GM18517 (cell line): ENCODE results near the gene FRMD5.
A peak's percentile ranks its signal among the peaks of the same experiment; 100 is the strongest.
"Not testable (repeated sequence)": the region's sequence is repeated elsewhere in the genome, so short reads cannot be mapped to it uniquely, and the experiment has no call there.

ENCODE experiments used
- ATAC-seq: cut with Tn5 transposase; IDR thresholded peaks from one replicate; pipeline ENCODE4 v1.9.1; 2021; ENCODE audit warnings: mild to moderate bottlenecking, moderate library complexity; ENCODE audit not compliant: unreplicated experiment

Gene FRMD5

GRCh38 chr15:43867096-43867495, 328.0 kb downstream of the FRMD5 start:
- ATAC-seq: no peak

GRCh38 chr15:43866636-43867035, 328.4 kb downstream of the FRMD5 start:
- not testable (repeated sequence) for ATAC-seq

DNA sequence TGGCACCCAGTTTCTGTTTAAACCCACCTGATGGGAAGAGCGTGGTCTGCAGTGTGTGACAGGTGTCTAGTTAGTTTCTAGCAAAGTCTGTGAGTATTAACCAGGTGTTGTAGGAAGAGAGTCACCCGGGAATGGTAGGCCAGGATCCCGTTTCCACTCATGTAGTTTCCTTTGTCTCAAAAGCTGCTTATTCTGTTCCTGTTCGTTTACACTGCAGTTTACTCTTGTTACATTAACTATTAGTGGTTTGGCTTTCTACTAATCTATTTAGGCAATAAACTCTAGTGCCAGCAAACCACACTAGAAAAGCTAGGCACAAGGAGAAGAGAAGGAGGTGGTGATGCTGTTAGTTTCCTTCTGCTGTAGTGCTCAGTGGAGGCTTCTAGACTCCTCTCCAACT, 335.5 kb downstream of the FRMD5 start:
- no peak for ATAC-seq

GRCh38 chr15:43854801-43855200, 340.3 kb downstream of the FRMD5 start:
- ATAC-seq: no peak

GRCh38 chr15:43852607-43853006, 342.5 kb downstream of the FRMD5 start:
- no peak for ATAC-seq

DNA sequence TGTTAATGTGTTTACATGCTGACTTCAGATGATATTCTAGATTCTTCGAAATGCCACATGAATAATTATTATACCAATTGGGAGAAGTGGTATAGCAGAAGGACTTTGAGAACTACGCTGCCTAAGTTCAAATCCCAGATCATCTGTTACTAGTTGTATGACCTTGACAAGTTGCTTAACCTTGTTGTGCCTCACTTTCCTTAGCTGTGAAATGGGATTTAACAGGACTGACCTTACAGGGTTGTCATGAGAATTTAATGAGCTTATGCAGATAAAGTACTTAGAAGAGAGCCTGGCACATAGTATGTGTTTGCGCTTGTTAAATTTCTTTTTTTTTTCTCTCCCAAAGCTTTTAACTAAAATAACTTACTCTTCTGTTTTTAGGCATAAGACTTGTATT, 343.8 kb downstream of the FRMD5 start:
- ATAC-seq: no peak

GRCh38 chr15:43845421-43845820, 349.6 kb downstream of the FRMD5 start:
- no peak for ATAC-seq

DNA sequence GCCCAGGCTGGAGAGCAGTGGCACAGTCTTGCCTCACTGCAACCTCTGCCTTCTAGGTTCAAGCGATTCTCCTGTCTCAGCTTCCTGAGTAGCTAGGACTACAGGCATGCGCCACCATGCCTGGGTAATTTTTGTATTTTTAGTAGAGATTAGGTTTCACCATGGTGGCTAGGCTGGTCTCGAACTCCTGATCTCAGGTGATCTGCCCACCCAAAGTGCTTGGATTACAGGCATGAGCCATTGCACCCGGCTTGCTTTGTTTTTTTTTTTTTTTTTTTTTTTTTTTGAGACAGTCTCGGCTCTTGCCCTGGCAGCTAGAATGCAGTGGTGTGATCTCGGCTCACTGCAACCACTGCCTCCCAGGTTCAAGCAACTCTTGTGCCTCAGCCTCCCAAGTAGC, 362.6 kb downstream of the FRMD5 start:
- not testable (repeated sequence) for ATAC-seq

DNA sequence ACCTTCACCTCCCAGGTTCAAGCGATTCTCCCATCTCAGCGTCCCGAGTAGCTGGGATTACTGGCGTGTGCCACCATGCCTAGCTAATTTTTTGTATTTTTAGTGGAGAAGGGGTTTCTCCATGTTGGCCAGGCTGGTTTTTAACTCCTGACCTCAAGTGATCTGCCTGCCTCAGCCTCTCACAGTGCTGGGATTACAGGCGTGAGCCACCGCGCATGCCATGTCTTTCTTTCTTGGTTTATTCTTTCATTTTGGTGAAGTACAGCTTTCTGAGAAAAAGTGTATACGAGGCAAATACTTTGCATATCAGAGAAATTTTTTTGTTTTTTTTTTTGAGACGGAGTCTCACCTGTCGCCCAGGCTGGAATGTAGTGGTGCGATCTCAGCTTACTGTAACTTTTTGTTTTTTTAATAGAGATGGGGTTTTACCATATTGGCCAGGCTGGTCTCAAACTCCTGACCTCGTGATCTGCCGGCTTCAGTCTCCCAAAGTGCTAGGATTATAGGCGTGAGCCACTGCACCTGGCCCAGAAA, 363.5 kb downstream of the FRMD5 start:
- ATAC-seq: not testable (repeated sequence)

DNA sequence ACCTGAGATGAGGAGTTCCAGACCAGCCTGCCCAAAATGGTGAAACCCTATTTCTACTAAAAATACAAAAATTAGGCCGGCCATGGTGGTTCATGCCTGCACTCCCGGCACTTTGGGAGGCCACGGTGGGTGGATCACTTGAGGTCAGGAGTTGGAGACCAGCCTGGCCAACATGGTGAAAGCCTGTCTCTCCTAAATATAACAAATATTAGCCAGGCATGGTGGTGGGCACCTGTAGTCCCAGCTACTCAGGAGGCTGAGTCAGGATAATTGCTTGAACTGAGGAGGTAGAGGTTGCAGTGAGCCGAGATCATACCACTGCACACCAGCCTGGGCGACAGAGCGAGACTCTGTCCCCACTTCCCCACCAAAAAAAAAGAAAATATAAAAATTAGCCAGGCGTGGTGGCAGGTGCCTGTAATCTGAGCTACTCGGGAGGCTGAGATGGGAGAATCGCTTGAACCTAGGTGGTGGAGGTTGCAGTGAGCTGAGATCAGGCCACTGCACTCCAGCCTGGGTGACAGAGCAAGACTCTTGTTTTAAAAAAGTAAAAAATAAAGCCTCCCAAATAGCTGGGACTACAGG, 364.3 kb downstream of the FRMD5 start:
- ATAC-seq: not testable (repeated sequence)

- ATAC-seq: not testable (repeated sequence)
Measured at GRCh38 chr15:43829951-43830540, 365.0 kb downstream of the FRMD5 start.

- no peak for ATAC-seq
Measured at GRCh38 chr15:43828061-43828657, 366.9 kb downstream of the FRMD5 start.

- no peak for ATAC-seq
Measured at GRCh38 chr15:43826508-43827341, 368.3 kb downstream of the FRMD5 start, which contains the start of gene WDR76. WDR76 (plus strand) TSS chr15:43827002; CDS start chr15:43827033, 31 bp downstream.

GRCh38 chr15:43826029-43826507, 369.0 kb downstream of the FRMD5 start:
- ATAC-seq: no peak

GRCh38 chr15:43825305-43825704, 369.8 kb downstream of the FRMD5 start:
- ATAC-seq: not testable (repeated sequence)

GRCh38 chr15:43824302-43825246, 370.5 kb downstream of the FRMD5 start, which contains the start of gene MFAP1:
MFAP1 (minus strand) TSS chr15:43824690; CDS start chr15:43824569, 121 bp downstream.
- ATAC-seq: peak; percentile 78

DNA sequence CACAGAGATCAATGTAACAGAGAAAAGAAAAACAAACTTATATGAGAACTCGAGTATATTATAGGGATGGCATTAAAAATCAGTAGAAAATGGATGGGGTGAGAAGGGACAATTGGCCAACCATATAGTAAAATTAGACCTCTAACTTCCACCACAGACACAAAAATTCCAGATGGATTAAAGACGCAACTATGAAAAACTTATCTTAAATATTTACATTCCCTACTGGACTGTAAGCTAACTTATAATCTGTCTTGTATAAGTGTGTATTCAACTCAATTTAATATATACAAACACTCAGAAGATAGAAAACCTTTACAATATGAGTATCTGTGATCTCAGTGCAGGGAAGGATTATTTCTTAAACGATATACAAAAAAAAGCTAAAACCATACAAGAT, 373.6 kb downstream of the FRMD5 start:
- no peak for ATAC-seq
